Left lung (tissue), 10 donors: ENCODE results near the gene CCT6A. TPM values are rescaled to one million over a fixed set of nuclear protein-coding genes. Genes with fewer than 3 reads are reported as not detected.
A peak's percentile ranks its signal among the peaks of the same experiment; 100 is the strongest.
"Not testable (repeated sequence)": the region's sequence is repeated elsewhere in the genome, so short reads cannot be mapped to it uniquely, and the experiment has no call there.

Source experiments
- ATAC-seq: fragments of 200-7000 bp; cut with Tn5 transposase; one replicate; pipeline ENCODE4 v1.9.1; 2020; ENCODE audit warnings: moderate library complexity
- DNase-seq, 4 donors: peaks; one replicate each; pipeline ENCODE4 v3.0.0-alpha.2; 2013 to 2020
- H3K27ac ChIP-seq, 2 donors: fragments of 200-600 bp; sonication (generic) in 1 of 2; one replicate each; pipeline versions ENCODE4 v1.5.0 to v1.8.0; 2020 to 2021
- H3K27me3 ChIP-seq, 2 donors: fragments of 200-600 bp; sonication (generic) in 1 of 2; one replicate each; pipeline versions ENCODE4 v1.5.0 to v1.8.0; 2020 to 2021
- H3K36me3 ChIP-seq, 2 donors: fragments of 200-600 bp; sonication (generic) in 1 of 2; one replicate each; pipeline versions ENCODE4 v1.5.0 to v1.8.0; 2020 to 2021
- H3K4me1 ChIP-seq, 2 donors: fragments of 200-600 bp; one replicate each; pipeline ENCODE4 v1.8.0; 2021
- H3K4me3 ChIP-seq, 2 donors: fragments of 200-600 bp; sonication (generic) in 1 of 2; one replicate each; pipeline versions ENCODE4 v1.5.0 to v1.8.0; 2020 to 2021; ENCODE audit warnings: mild to moderate bottlenecking in 1 of 2
- H3K9me3 ChIP-seq, 2 donors: fragments of 200-600 bp; sonication (generic) in 1 of 2; one replicate each; pipeline versions ENCODE4 v1.5.0 to v1.8.0; 2020 to 2021
- intact Hi-C, 2 donors: fragments of 100-400 bp; cut with DNase I; formaldehyde crosslinking; loops; one replicate each; pipeline versions ENCODE4 v1.11.2 to v1.14.2; 2022
- polyA plus RNA-seq, 6 donors: library from polyadenylated mRNA; unstranded; fragments of 120-200 nt; gene quantifications; one replicate each; pipeline ENCODE4 v1.2.1, GENCODE V29; 2013; ENCODE audit not compliant: insufficient read length in 6 of 6
- total RNA-seq, 2 donors: library from RNA; stranded (reverse); fragmentation: NEBNext Ultra II Directional; extraction: Animal tissue kit (Norgen Biotek cat#: 25700); gene quantifications; one replicate each; pipeline ENCODE4 v1.2.1, GENCODE V29; 2021
- TF ChIP-seq, protein P1 (sequence below), 2 donors: fragments of 200-600 bp; sonication (generic) in 1 of 2; IDR thresholded peaks; one replicate each; pipeline versions ENCODE4 v1.5.0 to v1.8.0; 2021; ENCODE audit warnings: antibody characterized with exemption in 2 of 2
- donor health status: DM: no; HTN: yes; CAD: no.
- donor health status: DM: no; HTN: no; CAD: no.

Gene CCT6A
- total and polyA plus RNA-seq, 8 donors = 84.9 to 225 (median 208) TPM

- TF ChIP-seq, protein P1, sequence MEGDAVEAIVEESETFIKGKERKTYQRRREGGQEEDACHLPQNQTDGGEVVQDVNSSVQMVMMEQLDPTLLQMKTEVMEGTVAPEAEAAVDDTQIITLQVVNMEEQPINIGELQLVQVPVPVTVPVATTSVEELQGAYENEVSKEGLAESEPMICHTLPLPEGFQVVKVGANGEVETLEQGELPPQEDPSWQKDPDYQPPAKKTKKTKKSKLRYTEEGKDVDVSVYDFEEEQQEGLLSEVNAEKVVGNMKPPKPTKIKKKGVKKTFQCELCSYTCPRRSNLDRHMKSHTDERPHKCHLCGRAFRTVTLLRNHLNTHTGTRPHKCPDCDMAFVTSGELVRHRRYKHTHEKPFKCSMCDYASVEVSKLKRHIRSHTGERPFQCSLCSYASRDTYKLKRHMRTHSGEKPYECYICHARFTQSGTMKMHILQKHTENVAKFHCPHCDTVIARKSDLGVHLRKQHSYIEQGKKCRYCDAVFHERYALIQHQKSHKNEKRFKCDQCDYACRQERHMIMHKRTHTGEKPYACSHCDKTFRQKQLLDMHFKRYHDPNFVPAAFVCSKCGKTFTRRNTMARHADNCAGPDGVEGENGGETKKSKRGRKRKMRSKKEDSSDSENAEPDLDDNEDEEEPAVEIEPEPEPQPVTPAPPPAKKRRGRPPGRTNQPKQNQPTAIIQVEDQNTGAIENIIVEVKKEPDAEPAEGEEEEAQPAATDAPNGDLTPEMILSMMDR (IDR thresholded peaks at IDR 0.05) = no peak
Measured at GRCh38 chr7:56081626-56082340, 30.2 kb downstream of the CCT6A start.

DNA sequence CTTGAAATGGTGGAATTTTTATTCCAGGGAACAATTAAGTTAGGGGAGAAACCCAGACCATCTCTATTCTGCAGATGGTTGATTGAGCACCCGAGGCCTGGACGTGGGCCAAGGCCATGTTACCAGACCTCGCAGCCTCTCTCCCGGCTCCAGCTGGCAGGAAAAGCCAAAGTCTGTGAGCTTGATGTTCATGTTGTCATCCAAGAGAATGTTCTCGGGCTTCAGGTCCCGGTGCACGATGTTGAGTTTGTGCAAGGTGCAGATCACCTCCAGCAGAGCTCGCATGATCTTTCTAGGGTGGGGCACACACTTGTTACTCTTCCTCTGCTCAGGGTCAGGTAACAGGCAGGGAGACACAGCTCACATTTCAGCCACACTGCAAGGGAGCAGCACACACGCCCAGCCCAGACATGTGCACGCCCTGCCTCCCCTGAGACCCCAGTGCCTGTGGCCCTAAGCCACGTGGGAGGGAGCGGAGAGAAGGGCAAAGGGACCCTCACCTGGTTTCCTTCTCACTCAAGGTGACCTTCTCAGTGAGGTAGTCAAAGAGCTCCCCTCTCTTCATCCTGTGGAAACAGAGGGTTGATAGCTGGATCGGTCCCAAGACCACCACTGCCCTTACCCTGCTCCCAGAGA, 31.7 kb downstream of the CCT6A start:
- DNase-seq = peak in 1 of 4 donors; percentile 48
- H3K9me3 ChIP-seq = no peaks in the 10 kb centered on the region

More at GRCh38 chr7:56081626-56082340, 30.2 kb downstream of the CCT6A start:
- Histone ChIP-seq H3K27me3 (no peaks in the 10 kb centered on the region), H3K9me3 (no peaks in the 10 kb centered on the region), H3K4me1 (no peaks in the 10 kb centered on the region), H3K4me3 (no peak overlapping the region), H3K27ac (no peak overlapping the region), H3K36me3 (peaks cover 0 to 51% of the 10 kb centered on the region in 2 donors)
- intact Hi-C loops = no loop called here
- no peak for DNase-seq
- ATAC-seq = no peak

DNA sequence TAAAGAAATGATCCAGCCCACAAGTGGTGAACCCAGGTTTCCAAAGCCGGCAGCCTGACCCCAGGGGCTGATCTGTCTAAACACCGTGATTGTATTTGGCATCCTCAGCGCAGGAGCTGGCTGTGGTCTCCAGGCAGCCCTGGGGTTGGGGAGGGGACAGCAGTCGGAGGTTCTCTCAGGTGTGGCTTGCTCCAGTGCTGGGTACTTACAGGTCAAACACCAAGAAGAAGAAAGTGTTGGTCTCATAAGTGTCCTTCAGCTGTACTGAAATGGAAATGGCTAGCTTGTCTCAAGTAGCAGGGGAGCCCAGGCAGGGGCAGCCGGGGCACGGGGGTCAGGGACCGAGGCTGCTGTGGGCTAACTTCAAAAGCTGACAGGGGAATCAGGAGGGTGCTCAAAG, 35.2 kb downstream of the CCT6A start:
- H3K36me3 ChIP-seq = peaks cover 0 to 21% of the 10 kb centered on the region in 2 donors
- ATAC-seq (no peak), DNase-seq (no peak)
- intact Hi-C loops = no loop called here
- no peak overlapping the region for H3K4me3 ChIP-seq
- H3K27ac ChIP-seq = no peak overlapping the region
- H3K9me3 ChIP-seq = no peaks in the 10 kb centered on the region
- no peaks in the 10 kb centered on the region for H3K27me3 ChIP-seq
- no peaks in the 10 kb centered on the region for H3K4me1 ChIP-seq
- TF ChIP-seq, protein P1 (IDR thresholded peaks at IDR 0.05) = no peak

More for the DNA sequence above, 31.7 kb downstream of the CCT6A start:
- H3K27ac ChIP-seq = no peak overlapping the region
- TF ChIP-seq, protein P1 (IDR thresholded peaks at IDR 0.05) = no peak
- intact Hi-C loops = no loop called here
- no peaks in the 10 kb centered on the region for H3K27me3 ChIP-seq
- peaks cover 0 to 50% of the 10 kb centered on the region in 2 donors for H3K36me3 ChIP-seq
- no peak overlapping the region for H3K4me3 ChIP-seq
- H3K4me1 ChIP-seq = no peaks in the 10 kb centered on the region
- no peak for ATAC-seq

DNA sequence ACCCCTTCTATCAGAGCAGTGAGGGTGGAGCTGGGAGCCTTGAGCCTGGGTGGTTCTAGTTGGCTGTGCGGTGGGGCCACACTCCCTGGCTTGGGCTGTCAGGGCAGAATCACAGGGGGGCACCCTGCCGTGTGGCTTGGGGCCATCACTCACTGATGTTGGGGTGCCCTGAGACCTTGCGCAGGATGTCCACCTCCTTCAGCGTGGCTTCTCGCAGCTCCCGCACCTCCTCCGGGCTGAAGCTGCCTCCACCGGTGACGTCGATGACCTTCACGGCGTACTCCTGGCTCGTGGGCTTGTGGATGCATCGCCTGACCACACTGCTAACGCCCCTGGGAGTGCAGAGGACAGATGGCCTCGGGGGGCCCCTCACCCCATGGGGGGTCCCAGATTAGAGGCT, 35.9 kb downstream of the CCT6A start:
- intact Hi-C loops = no loop called here
- no peak for DNase-seq
- H3K4me1 ChIP-seq = peaks cover 0 to 1% of the 10 kb centered on the region in 2 donors
- no peak overlapping the region for H3K27ac ChIP-seq
- H3K27me3 ChIP-seq = no peaks in the 10 kb centered on the region
- H3K4me3 ChIP-seq = no peak overlapping the region
- TF ChIP-seq, protein P1 (IDR thresholded peaks at IDR 0.05) = no peak
- H3K9me3 ChIP-seq = no peaks in the 10 kb centered on the region
- peaks cover 0 to 17% of the 10 kb centered on the region in 2 donors for H3K36me3 ChIP-seq
- ATAC-seq = no peak

GRCh38 chr7:56091591-56091990, 40.0 kb downstream of the CCT6A start:
- Histone ChIP-seq H3K4me3 (no peak overlapping the region), H3K4me1 (peaks cover 7 to 8% of the 10 kb centered on the region in 2 donors), H3K27ac (no peak overlapping the region), H3K27me3 (no peaks in the 10 kb centered on the region), H3K9me3 (no peaks in the 10 kb centered on the region), H3K36me3 (peaks cover 0 to 14% of the 10 kb centered on the region in 2 donors)
- TF ChIP-seq, protein P1 (IDR thresholded peaks at IDR 0.05) = no peak
- DNase-seq (no peak), ATAC-seq (no peak)
- intact Hi-C loops = no loop called here

DNA sequence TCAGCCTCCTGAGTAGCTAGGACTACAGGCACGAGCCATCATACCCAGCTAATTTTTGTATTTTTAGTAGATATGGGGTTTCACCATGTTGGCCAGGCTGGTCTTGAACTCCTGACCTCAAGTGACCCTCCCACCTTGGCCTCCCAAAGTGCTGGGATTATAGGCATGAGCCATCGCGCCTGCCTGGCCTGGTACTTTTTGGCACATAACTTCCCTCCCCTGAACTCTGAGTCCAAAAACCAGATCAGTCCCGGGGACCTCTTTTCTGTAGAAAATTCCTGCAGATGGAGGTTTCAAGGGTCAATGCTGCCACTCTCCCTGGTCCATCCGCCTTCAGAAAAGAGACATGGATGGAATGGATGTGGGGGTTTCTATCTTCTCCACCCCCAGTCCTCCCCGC, 40.8 kb downstream of the CCT6A start:
- not testable (repeated sequence) for ATAC-seq

More for the DNA sequence above, 40.8 kb downstream of the CCT6A start:
- intact Hi-C loops, H3K4me1 ChIP-seq, H3K27me3 ChIP-seq, H3K9me3 ChIP-seq, DNase-seq, H3K4me3 ChIP-seq, H3K27ac ChIP-seq: not testable (repeated sequence)
- peaks cover 0 to 14% of the 10 kb centered on the region in 2 donors for H3K36me3 ChIP-seq
